Activated CD4-positive, CD25-positive, alpha-beta regulatory T cell treated with anti-CD3 and anti-CD28 coated beads, Interleukin-2, amount 50 U/mL, for 72 hours (primary cell): ENCODE results near the gene TIMM22.
A peak's percentile ranks its signal among the peaks of the same experiment; 100 is the strongest.
"Not testable (repeated sequence)": the region's sequence is repeated elsewhere in the genome, so short reads cannot be mapped to it uniquely, and the experiment has no call there.

Experiments
- DNase-seq: peaks from one replicate; pipeline ENCODE4 v3.0.0; 2021

Gene TIMM22

DNA sequence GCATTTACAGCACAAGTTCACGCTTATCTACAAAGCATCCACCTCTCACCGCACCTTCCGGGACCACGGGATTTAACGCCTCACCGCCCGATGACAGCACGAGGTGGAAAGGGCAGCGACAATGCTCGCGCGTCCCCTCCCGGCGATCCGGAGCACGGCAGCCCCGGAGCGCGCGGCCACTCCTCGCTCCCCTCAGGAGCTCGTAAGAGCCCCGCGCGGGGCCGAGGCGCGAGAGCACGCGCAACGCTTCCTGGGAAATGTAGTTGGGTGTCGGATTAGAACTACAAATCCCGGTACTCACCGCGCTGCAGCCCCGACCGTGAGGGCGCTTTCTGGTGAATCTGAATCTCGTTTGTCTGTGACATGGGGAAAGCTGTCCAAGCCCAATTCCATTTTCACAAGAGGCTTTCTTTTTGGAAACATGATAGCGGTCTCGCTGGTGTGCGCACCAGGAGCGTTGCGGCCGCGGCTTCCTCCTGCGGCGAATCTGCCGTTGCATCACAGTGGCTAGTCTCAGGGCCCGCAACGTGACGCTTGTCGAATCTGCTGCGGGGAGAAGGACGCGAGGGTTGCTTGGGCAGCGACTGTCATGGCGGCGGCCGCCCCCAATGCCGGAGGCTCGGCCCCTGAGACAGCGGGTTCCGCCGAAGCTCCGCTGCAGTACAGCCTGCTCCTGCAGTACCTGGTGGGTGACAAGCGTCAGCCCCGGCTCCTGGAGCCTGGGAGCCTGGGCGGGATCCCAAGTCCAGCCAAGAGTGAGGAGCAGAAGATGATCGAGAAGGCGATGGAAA is at the start of gene TIMM22:
TIMM22 (plus strand) TSS at position 576 of the 791 bp plus-strand sequence; CDS start at position 590, 14 bp downstream.
- DNase-seq = peak; percentile 91

DNA sequence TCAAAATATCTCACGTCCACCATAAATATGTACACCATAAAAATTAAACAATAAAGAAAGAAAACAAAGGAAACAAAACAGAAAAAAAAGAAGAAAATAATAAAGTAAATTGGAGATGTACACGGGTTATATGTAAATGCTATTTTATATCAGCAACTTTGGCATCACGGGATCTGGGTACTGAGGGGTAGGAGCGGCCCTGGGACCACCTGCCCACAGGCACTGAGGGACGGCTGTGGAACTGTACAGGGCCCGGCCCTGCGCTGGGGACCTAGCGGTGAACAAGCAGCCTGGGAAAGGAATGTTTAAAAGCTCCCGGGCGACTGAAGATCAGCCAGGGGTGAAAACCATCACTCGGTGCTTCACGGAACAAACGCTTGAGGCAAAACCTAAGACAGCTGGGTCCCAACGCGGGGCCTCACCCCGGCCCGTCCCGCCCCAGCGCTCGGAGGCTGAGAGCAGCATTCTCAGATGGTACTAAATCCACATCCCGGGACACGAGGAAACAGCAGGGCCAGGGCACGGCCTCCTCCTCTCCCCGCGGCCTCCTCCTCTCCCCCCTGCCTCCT is 48.6 kb upstream of the TIMM22 start:
- no peak for DNase-seq

DNA sequence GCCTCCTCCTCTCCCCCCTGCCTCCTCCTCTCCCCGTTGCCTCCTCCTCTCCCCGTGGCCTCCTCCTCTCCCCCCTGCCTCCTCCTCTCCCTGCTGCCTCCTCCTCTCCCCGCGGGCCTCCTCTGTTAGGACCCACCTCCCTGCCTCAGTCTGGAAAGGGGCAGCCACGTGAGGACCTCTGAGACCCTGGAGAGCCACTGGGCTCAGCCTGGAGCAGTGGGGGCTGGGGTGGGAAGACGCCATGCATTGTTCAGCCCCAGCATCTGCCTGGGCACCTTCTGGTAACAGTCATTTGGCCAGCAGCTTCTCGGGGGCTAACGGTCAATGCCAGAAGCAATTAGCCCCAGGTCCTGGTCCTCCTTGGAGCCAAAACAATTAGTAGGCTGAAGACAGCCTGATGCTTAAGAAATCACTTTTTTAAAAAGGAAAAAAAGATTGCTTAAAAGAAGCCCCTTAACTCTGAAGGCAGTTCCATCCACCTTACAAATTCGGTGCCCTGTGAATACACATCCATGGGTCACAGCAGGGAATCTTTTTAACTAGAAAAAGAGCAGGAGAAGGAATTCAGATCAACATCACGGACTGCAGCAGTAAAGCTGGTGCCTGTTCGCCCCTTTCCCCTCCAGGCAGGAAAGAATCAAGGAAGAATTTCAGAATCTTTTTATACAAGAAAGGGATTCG is 47.2 kb upstream of the TIMM22 start:
- DNase-seq = no peak

DNA sequence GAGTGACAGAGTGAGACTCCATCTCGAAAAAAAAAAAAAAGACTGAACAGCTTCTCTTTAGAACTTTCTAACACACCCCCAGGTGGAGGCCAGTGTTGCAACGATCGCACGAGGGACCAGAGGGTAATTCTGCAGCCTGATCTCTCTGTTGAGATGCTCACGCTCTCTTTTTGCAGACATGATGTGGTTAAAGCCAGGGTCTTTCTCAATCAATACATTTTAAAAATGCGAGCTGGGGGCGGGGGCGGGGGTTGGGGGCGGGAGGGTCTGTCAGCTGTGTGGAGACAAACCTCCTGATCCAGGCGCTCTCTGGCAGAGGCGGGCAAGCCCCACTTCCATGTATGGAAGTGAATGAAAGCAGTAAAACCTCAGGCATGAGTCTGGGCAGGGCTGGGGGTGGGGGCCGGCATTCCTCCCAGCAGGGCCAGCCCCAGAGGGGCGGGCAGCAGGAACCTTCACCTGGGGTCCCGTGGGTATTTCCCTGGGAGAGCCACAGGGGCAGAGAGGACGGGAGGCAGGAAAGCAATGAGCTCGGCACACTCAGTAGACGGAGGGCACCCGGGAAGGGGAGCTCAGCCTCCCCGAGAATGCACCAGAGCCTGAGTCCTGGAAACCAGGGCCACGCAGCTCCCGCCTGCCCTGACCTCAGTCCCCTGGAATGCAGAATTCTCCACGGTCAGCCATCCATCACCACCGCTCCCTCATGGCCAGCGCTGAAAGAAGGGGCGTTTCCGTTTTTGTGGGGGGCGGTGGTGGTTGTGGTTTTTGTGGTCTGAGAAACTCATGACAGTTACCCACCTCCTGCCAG is 45.4 kb upstream of the TIMM22 start:
- no peak for DNase-seq

DNA sequence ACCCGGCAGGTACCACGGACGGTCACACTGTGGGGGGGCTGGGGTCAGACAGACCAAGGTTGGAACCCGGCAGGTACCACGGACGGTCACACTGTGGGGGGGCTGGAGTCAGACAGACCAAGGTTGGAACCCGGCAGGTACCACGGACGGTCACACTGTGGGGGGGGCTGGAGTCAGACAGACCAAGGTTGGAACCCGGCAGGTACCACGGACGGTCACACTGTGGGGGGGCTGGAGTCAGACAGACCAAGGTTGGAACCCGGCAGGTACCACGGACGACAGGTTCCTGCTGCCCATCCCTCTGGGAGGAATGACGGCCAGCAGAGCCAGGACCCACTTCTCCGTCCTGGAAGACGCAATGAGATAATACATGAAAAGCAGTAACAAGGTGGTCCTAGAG is 44.3 kb upstream of the TIMM22 start:
- not testable (repeated sequence) for DNase-seq

- DNase-seq = no peak
These were observed 43.2 kb upstream of the TIMM22 start for GRCh38 chr17:953767-954166.

DNA sequence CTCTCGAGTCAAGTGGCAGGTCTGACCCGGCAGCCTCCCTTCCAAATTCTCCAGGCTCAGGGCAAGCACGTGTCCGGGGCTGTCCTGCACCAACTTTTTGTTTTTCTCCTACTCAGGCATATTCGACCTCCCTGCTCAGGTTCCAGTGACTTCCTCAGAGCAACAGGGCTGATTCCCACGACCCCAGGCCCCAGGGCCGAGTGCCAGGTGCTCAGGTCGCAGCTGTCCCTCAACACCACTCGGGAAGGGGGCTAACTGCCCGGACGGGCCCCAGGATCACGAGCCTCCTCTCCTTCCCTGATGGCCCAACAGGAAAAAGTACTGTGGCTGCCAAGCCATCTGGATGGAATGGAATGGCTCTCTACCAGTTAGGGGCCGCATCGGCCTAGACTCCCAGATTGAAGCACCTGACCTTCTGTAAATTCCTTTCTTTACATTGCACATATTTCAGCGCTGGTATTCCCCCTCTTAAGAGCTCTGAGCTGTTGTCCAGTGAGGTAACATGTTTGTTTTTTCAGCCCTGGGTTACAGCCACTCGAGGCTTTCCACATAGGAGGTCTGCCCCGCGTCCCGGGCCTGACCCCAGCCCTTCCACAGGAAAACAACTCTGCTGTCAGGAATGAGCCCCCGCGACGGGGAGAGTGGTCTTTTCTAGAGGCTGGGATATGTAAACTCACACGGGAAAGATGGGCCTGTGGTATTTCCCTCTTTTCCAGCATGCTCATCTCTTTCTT is 42.3 kb upstream of the TIMM22 start:
- no peak for DNase-seq

DNA sequence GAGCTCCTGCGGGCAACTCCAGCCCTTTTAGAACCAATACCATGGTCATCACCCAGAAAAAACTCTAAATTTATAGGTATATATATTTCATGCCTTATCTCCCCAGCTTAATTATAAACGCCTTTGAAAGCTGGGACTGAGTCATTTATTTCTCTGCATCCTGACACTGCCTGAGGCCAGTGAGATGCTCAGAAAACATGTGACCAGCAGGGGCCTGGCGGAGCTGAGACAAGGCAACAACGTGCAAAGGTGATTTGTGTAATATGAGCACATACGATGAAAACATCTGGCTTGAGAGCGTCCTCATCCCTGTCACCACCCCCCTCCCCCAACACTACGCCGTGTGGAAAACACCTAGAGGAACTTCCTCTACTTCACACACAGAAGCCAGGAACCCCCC is 40.0 kb upstream of the TIMM22 start:
- DNase-seq = no peak

DNA sequence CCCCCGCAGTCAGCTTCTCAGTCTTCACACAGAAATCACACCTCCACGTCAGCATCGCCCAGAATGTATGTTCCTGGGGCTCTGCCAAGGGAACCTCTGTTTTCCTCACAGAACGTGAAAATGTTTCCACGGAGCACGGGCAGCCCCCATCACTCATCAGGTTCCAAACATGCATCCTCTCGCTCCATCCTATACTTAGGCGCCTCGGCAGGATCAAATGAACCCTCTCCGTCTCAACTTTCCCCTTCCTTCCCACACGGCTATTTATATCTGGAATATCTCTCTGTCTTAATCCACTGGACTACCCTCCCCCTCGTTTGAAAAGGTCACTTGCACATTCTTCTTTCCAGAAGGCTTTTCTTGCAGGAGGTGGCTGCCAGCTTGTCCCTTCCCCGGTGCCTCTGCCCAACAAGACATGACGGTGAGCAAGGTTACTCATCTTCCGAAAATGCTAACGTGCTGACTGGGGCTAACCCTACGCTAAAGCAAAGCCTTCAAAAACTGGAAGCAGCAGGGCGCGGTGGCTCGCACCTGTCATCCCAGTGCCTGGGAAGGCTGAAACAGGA is 39.0 kb upstream of the TIMM22 start:
- no peak for DNase-seq

DNA sequence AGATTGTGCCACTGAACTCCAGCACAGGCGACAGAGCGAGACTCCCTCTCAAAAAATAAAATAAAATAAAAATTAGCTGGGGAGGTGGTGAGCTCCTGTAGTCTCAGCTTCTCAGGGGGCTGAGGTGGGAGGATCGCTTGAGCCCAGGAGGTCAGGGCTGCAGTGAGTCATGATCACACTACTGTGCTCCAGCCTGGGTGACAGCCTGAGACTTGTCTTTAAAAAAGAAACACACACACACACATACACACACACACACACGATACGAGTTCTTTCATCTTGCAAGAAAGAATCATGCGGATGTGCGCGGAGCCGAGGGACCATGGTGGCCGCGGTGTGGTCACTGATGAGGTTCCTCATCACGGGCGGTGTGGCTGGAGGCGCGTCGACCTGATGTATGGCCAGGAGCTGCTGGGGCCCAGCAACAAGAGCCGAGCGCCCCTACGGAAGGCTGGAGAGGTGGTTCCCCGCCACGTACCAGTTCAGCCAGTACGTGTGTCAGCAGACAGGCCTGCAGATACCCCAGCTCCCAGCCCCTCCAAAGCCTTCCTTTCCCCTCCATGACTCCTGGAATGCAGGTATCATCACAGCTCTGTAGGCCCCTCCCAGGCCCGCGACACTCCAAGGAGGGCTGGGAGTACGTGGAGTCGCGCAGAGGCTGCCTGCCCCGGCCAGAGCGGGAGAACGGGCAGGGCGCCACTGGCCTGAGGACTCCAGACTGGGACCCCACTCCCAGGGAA is 38.0 kb upstream of the TIMM22 start:
- no peak for DNase-seq

- no peak for DNase-seq
These were observed 34.8 kb upstream of the TIMM22 start for GRCh38 chr17:962166-962565.

GRCh38 chr17:962670-963069 is 34.3 kb upstream of the TIMM22 start:
- DNase-seq = no peak

DNA sequence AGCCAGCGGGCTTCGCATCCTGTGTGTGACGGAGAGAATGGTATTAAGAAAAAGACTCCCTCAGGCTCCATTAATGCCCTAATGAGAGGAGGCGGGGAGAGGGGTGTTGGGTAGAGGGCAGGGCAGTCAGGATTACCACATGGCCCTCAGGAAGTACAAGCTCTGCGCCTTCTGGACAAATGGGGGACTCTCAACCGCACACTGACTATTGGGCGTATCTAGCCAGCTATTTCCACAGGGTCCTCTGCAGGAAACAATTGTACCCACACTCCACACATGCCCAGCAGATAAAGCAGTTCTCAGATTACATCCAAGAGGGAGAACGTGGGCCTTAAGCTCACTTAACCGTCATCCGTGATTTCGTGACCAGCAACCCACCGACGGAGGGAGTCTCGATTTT is 32.1 kb upstream of the TIMM22 start:
- DNase-seq = no peak

GRCh38 chr17:965311-965989 is 31.5 kb upstream of the TIMM22 start:
- no peak for DNase-seq

DNA sequence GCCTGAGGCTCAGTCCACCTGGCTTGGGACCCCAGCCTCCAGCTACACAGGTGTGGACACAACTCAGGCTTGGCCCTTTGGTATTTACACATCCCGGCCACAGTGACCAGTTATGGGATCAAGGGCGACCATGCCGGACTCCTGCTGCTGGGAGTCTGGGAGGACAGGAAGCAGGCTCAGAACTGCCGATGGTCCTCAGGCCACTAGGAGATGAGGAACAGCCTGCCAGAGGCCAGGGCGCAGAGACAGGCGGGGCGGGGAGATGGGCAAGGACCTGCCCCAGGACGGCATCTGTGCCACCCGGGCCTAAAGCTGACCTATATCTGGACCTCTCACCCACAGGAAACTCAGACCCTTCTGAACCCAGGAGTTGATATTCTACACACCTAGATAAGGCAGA is 29.8 kb upstream of the TIMM22 start:
- DNase-seq = no peak

- no peak for DNase-seq
These were observed 27.9 kb upstream of the TIMM22 start for GRCh38 chr17:968812-969730.

DNA sequence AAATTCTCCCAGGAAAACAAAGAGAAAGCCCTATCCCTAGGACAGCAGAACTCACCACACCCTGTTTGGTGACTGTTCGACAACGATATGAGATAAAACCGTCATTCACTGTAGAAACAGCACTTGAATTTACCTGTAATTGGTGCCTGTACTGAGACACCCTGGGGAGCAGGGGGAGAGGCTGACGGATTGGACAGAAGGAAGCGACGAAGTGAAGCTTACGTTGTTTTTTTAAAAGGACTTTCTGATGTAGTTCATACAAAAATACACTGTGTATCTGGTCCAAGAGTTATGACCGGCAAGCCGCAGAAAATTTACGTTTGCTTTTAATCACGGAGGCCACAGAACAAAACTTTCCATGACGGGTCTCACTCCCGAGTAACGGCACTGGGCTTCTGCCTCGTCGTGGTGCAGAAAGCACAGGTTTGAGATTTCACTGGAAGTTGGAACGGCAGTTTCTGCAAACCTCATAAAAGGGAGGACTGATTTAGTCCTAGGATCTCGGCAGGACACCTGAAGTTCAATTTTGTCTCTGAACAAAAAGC is 27.0 kb upstream of the TIMM22 start:
- no peak for DNase-seq

GRCh38 chr17:970364-970763 is 26.6 kb upstream of the TIMM22 start:
- no peak for DNase-seq

- not testable (repeated sequence) for DNase-seq
These were observed 25.1 kb upstream of the TIMM22 start for GRCh38 chr17:971861-972260.
